ENCODE measurements around the gene RNASEH2A.

RNASEH2A gene

GRCh38 chr19:12856653-12857052 is 50.3 kb downstream of the RNASEH2A start:
- Histone ChIP-seq H2AFZ (ENCODE audit: low read depth, low read length) (no peak overlapping the region), H3K4me1 (ENCODE audit: insufficient read depth, low read length) (no peaks in the 10 kb centered on the region), H3K4me3 (ENCODE audit: low read length) (no peak overlapping the region), H3K9me3 (ENCODE audit: low read length) (no peaks in the 10 kb centered on the region), H3K36me3 (ENCODE audit: insufficient read depth, low read length) (peaks cover 14% of the 10 kb centered on the region), H3K27me3 (ENCODE audit: insufficient read depth, low read length) (no peaks in the 10 kb centered on the region)

GRCh38 chr19:12858041-12858928 is 51.9 kb downstream of the RNASEH2A start:
- Histone ChIP-seq H3K27me3 (ENCODE audit: insufficient read depth, low read length) (no peaks in the 10 kb centered on the region), H3K36me3 (ENCODE audit: insufficient read depth, low read length) (peaks cover 5% of the 10 kb centered on the region), H3K4me3 (ENCODE audit: low read length) (no peak overlapping the region), H3K4me1 (ENCODE audit: insufficient read depth, low read length) (no peaks in the 10 kb centered on the region), H3K9me3 (ENCODE audit: low read length) (no peaks in the 10 kb centered on the region), H2AFZ (ENCODE audit: low read depth, low read length) (no peak overlapping the region)

- Histone ChIP-seq H3K36me3 (ENCODE audit: insufficient read depth, low read length) (peaks cover 5% of the 10 kb centered on the region), H3K4me1 (ENCODE audit: insufficient read depth, low read length) (no peaks in the 10 kb centered on the region), H3K9me3 (ENCODE audit: low read length) (no peaks in the 10 kb centered on the region), H3K27me3 (ENCODE audit: insufficient read depth, low read length) (no peaks in the 10 kb centered on the region), H2AFZ (ENCODE audit: low read depth, low read length) (no peak overlapping the region), H3K4me3 (ENCODE audit: low read length) (no peak overlapping the region)
Measured at GRCh38 chr19:12859546-12859945, 53.2 kb downstream of the RNASEH2A start.

Data from neuron (in vitro differentiated cells).